ENCODE measurements around the gene ARHGEF19. TPM values are rescaled to one million over a fixed set of nuclear protein-coding genes. Genes with fewer than 3 reads are reported as not detected.
A peak's percentile ranks its signal among the peaks of the same experiment; 100 is the strongest.
"Not testable (repeated sequence)": the region's sequence is repeated elsewhere in the genome, so short reads cannot be mapped to it uniquely, and the experiment has no call there.

ARHGEF19 gene
- polyA plus RNA-seq, 1 donor: 4.3 TPM

DNA sequence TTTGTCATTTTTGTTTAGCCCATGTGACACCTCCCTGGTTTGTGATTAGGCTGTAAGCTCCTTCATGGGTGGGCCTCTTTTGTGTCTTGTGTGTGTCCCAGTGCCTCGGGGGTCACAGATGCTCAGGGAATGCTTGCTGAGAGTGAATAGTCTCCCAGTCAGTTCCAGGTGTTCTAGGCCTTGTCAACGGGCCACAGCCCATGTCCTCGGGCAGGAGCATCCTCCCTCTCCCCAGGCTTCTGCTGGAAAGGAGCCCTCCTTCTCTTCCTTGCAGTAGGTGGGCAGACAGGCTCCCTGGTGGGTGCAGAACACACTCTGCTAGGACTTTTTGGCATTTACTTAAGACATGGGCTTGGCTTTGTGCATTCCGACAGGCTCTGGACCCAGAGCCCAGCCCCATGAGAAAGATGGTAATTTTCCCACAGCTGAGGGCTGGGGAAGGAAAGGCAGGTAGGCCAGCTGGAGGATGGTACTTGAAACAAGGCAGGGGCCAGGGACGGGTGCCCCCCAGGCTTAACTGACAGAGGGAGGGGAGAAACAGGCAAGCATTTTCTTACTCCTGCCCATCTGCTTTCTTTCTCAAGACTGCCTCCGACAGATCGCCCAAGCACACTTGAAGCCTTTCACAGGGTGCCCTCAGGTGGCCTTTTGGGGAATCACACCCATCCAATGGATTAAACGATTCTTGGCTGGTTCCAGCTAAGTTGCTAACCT, 31.6 kb upstream of the ARHGEF19 start:
- DNase-seq: peak; percentile 79

DNA sequence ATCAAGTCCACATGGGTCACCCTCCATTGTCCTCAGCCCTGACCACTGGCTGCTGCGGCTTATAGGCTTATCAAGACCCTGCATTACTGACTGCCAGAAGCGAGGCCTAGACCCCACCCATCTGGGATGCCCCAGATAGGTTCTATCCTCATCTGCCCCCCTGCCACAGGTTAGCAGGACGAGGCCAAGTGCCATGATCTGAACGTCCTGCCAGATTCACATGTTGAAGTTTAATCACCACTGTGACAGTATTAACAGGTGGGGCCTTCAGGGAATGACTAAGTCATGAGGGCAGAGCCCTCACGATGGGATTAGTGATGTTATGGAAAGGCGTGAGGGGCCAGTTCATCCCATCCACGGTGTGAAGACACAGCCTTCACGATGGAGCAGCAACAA, 30.8 kb upstream of the ARHGEF19 start:
- no peak for DNase-seq

DNA sequence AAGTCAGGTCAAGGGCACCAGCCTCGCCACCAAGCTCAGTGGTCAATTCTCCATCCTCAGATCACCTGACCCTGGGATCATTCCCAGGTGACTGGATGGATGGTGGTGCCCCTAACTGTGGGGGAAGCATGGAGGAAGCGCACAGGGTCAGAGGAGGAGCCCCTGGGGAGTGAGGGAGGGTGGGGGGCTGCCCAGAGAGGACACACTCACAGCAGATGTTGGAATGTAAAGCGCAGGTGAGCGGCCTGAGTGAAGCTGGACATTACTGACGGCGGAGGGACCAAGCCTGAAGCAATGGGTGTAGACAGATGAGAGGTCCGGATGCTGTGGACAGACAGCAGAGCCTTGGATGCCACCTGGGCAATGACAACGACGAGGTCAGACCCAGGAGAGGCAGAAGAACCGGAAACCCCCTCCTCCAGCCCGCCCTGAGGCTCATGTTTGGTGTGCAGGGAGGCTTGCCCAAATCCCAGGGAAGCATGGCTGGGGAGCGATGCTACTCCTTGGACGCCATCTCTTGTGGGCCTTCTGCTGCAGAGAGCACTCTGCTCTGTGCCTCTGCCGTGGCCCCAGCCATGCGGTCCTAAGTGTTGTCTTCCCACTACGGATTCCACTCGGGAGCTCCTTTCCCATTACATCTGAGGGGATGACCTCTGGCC, 30.2 kb upstream of the ARHGEF19 start:
- no peak for DNase-seq

DNA sequence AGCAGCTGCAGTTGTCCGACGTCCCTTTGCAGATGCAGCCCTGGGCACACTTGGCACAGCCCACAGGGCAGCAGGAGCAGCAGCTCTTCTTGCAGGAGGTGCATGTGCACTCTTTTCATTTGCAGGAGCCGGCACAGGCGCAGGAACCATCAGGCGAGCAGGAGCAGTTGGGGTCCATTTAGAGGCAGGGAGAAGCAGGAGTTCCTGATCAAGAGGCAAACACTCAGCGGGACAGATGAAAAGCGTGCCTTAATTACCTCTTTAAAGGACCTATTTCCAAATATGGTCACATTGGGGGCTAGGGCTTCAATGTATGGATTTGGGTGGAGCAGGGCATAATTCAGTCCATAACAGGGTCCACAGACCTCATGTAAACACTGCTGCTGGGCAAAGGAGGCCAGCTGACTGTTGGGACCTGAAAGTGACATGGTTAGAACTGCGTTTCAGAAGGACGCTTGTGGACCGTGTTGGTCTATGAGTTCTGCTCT, 28.8 kb upstream of the ARHGEF19 start:
- DNase-seq: no peak

DNA sequence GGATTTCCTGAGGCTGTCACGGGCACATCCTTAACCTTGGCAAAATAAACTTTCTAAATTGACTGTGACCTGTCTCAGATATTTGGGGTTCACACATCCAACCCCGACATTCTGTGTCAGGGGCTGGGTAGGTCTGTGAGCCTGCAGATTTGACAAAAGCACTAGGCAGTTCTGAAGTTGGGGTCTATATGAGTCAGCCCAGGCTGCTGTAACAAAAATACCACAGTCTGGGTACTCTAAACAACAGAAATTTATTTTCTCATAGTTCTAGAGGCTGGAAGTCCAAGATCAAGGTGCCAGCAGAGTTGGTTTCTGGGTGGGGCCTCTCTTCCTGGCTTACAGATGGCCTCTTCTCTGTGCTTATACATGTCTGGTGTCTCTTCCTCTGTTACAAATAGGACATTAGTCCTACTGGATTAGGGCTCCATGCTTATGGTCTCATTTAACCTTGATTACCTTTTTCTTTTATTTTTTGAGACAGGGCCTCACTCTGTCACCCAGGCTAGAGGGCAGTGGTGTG, 27.6 kb upstream of the ARHGEF19 start:
- DNase-seq: no peak

DNA sequence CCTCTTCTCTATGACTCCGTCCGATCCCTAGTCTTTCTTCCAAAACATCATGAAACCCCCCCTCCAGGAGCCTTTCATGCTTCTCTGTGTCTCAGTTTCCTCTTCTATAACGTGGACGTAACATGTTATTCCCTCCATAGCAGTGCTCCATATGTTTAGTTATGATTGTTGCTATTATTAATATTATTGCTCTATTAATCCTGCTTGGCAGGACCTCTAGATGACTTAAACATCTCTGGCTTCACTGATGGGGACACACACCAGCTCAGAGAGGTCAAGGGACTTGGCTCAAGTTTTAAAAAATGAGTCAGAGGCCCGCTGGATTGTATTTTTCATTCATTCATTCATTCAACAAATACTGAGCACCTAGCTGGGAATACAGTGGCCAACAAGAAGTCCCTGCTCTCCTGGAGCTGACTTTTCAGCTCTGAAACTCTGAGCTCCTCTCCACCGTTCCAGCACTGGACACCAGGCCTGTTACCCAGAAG, 24.9 kb upstream of the ARHGEF19 start:
- DNase-seq: no peak

DNA sequence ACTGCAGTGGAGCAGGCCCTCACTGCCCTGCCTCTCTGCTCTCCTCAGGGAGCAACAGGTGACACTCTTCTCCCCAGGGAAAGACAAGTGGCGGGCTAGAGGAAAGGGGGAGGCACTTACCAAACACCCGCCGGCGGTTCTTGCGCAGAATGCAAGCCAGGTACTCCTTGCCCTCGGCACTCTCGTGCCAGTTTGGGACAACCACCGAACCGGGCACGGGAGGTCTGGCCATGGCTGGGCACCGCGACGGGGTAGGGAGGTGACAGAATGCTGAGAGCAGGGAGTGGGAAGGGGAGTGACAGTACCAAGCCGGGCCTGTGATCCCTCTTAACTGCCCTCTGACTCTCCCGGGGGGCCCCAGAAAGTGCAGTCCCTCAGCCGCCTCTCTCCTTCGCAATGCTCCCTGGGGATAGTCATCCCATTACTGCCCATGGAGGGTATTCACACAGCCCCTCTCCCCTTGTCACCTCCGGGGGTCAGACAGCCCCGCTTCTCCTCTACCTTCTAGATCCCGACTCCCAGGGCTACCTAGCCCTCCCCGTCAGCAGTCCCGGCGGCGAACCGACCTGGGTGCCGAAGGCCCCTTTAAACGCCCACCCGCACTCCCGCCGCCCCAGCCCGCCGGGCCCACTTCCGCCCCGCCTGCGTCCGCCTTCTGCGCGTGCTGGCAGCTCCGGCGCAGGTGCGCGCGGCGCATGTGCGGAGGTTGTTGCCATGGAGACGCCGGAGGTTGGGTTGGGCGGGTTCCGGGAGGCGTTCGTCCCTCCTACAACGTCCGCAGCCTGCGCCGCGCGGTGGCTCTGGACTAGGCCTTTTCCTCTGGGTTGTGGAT, 24.3 kb upstream of the ARHGEF19 start, which contains the start of gene CPLANE2:
CPLANE2 (minus strand) TSS at position 673 of the 832 bp plus-strand sequence; CDS start at position 232, 441 bp downstream.
- peak; percentile 97 for DNase-seq

DNA sequence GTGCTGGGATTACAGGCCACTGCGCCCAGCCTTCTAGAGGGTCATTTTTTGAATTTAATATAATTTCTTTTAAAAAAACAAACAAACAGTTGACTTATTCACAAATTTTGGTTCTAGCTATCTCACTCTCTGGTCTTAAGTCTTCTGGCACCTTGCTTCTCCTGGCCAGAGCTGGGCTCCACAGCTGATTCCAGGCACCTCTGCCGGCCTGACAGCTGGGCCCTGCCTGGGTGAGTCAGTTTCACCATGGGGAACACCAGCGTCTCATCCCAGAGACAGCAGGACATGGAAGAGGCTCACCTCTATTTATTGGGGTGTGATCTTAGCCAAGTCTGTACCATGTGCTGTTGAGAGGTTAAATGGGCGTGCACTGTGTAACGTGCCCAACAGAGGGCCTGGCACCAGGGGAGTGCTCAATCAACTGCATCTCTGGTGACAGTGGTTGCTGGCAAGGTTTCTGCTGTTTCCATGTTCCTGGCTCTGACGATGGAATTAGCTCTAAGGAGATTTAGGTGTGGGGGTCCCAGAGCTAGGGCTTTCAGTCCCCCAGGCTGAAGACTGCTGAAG, 23.6 kb upstream of the ARHGEF19 start:
- no peak for DNase-seq

DNA sequence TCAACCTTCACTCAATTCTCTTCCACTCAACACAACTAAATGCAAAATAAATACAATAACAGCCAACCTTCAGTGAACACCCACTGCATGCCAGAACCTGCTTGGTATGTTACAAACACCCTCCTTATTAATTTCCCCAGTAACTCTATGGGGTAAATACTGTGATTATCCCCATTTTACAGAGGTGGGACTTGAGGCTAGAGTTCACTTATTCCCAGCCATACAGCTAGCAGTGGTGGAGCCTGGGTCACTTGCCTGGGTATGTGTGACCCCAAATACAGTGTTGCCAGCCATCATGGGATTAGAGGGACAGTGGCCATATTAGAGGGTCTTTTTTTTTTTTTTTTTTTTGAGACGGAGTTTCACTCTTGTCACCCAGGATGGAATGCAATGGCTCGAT, 22.9 kb upstream of the ARHGEF19 start:
- DNase-seq: no peak

DNA sequence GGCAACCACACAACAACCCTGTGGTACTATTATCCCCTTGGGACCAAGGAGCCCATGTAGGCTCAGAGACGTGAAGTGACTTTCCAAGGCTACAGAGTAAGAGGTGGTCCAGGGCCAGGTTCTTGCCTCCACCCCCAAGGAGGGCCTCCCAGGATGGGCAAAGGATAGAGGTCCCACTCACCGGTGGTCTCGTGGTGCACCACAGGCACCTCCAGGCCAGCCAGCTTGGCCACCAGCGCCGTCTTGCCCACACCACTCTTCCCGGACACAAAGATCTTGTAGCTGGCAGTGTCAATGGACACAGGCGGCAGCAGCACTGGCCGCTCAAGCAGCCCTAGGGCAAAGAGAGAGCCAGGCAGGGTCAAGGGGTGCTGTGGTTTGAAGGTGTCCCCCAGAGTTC, 21.0 kb upstream of the ARHGEF19 start:
- DNase-seq: no peak

DNA sequence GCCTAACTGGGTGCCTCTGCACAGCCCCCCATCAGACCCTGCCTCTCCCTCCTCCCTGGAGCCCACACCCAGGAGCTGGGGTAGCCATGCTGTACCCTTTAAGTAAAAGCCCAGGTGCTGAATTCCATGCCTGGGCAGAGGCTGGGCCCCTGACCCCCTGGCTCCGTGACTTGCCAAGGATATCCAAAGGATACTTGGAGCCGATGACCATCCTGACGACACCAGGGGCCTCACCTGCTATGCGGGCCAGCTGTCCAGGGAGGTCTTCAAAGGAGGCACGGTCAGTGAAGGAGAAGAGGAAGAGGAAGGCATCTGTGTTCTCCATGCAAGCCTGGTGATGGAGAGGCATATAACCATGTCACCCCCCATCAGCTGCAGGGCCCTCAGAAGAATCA, 19.9 kb upstream of the ARHGEF19 start:
- DNase-seq: no peak

DNA sequence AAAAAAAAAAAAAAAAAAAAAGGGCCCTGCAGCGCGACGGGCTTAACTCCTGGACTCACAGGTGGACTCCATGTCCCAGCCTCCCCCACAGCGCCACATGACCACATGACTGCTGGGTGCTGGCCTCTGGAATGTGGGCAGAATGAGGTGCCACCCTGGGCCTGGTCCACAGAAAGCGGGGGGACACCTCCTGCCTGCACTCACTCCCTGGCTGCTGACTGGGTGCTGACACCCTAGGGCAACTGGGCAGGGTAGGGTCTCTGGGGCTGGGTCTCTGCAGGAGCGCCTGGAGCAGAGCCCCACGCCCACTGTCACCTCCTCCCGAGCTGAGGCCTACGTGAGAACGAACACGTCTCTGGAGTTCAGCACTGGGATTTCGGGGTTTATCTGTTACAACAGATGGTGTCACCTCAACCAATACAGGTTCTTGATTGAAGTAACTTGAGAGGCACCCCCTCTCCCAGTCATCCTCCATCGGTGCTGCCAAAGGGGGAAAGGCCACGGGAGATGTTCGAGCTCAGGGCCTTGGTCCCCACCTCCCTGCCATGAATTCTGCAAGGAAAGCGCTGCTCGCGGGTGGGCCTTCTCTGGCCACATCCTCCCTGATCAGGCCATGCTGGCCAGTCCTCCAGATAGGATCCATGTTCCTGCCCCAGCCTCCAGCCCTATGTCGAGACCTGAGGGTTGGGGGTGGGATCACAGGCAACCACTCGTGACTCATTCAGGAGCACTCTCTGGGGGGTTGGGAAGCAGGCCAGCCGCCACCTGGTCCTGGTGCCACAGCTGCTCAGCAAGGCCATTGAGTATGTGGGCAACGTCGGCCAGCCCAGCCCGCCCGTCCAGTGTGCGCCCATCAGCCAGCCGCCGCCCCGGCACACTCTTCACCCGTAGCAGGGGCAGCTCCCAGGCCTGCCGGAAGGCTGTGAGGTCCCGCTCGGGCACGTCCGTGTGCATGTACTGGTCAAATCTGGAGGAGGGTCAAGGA, 19.2 kb upstream of the ARHGEF19 start:
- no peak for DNase-seq

DNA sequence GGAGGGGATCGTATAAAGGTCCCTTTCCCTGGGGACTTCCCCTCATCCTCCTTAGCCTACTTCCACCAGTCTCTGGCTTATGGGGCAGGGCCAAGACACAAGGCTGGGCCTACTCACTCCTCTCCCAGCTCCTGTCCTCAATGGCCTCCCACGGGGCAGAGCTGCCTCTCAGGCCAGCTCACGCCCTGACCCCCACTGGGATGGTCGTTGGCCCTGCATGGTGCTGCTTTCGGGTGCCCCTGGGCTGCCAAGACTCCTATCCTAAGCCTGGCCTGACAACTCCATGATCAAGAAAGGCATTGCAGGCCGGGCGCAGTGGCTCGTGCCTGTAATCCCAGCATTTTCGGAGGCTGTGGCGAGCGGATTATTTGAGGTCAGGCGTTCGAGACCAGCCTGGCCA, 18.3 kb upstream of the ARHGEF19 start:
- no peak for DNase-seq

DNA sequence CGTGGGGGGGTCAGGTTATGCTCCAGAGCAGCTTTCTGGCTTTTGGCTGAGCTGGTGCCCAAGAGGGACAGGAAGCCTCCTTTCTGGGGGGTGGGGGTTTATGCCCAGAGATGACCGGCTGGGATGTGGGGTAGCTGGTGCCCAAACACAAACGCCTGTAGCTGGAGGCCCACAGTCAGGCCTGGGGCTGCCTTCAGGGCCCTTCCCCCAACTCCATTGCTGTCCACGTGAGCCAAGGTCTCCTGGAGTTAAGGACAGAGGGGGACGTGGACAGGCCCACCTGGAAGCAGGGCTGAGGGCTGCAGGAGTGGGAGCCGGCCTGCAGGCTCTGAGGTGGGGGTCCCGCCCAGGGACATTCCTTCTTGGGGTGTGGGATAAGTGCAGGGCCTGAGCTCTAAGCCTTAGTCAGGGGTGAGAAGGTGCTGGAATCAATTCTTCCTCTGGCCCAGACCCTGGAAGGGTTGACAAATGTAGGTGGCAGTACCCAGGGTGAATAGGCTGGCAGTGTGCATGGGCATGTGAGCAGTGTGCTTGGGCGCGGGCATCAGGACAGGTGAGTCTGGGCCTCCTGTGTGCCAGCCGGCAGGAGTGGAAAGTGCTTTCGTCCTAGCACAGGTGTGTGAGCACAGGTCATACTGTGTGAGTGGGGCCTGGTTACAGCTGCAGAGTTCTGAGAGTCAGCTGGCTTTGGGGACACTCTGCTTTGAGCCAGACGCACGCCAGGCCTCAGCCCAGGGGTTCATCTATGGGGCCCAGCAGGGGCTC, 17.7 kb upstream of the ARHGEF19 start:
- DNase-seq: no peak

DNA sequence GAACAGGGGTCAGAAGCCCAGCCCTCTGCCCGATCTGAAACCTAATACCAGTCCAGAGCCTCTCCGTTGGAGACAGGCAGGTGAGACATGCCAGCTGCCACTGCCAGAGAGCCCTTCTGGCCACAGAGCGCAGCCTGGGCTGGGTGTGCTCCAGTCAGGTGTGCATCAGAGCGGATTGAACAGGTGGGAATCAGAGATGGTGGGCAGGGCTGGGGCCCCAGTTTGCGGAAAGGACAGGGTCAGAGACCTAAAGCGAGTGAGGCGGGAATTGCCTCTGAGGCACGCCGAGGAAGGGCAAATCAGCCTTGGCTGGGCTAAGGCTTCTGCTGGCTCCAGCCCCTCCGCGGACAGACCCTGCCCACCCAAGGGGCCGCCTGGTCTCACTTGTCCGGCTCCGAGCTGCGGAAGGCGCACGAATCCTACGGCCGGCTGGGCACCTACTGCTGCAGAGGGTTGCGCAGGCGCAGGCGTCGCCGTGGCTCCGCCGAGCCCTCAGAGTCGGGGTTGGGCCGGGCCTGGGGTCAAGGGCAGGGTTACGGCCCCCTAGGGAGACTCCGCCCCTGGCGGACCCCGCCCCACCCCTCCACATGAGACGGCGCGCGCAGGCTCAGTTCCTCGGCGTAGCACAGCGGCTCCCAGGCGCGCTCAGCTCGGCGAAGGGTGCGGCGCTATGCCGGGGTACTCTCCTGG, 14.2 kb upstream of the ARHGEF19 start:
- no peak for DNase-seq

DNA sequence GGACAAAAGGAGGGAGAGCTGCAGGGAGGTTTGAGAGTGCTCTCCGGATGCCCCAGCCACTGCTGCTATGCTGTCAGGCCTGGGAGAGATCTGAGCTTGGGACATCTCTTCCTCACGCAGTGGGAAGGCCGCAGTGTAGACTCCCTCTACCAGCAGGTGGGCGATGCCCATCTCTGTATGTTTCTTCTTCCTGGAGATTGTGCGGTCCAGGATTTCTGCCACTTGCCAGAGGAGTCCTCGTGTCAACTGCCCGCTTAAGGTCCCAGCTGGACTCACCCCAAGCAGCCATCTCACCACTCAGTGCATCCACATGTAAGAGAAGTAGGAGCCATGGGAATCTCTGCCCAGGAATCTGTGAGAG, 13.7 kb upstream of the ARHGEF19 start:
- DNase-seq: no peak

DNA sequence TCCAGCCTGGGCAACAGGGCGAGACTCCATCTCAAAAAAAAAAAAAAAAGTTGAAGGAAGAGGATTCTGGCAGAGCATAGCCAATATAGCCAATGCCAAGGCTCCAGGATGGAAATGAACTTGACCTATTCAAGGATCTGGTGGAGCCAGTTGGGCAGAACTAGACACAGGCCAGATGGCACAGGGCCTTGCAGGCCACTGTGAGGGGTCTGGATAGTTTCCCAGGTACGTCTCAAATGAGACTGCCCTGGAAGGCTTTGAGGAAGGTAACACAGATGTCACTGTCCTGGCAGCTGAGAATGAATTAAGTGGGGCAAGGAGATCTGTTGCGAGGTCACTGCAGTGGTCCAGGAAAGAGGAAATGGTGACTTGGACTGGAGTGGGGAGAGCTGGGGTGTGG, 12.0 kb upstream of the ARHGEF19 start:
- DNase-seq: no peak

DNA sequence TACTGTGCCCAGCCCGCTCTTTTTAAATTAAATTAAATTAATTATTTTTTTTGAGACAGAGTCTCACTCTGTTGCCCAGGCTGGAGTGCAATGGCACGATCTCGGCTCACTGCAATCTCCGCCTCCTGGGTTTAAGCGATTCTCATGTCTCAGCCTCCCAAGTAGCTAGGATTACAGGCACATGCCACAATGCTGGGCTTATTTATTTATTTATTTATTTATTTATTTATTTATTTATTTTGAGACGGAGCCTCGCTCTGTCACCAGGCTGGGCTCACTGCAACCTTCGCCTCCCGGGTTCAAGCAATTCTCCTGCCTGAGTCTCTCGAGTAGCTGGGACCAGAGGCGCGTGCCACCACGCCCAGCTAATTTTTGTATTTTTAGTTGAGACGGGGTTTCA, 10.3 kb upstream of the ARHGEF19 start:
- not testable (repeated sequence) for DNase-seq

DNA sequence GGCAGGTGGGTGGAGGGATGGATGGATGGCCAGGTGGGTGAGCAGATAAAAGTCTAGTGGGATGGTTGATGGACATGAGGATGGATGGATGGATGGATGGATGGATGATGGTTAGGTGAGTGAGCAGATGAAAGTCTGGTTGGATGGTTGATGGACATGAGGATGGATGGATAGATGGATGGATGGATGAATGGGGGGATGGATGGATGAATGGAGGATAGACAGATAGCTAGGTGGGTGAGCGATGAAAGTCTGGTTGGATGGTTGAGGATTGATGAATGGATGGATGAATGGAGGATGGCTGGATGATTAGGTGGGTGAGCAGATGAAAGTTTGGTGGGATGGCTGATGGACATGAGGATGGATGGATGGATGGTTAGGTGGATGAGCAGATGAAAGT, 9.0 kb upstream of the ARHGEF19 start:
- DNase-seq: no peak

DNA sequence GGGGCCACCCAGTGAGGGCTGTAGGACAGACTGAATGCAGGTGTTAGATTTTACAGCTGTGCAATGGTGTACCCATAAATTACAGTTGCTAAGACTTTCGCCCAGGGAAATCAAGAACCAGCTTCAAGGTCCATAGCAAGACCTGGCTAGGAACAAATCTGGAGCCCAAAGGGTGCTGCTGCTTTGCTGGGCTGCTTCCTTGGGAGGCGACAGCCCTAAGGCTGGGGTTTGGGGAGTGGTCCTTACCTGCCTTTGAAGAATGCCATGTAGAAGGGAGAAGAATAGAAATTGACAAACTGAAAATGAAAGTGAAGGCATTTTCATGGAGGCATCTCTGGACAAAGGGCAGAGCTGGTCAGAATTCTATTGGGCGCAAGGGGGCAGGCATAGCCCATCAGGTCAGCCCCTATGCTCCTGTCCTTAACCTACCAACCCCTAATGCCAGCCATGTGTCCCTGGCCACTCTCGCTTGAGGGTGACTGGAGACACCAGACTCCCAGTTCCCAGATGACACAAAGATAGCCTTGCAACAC, 7.6 kb upstream of the ARHGEF19 start:
- DNase-seq: no peak
